ENCODE data around the gene SIGLEC8.

- TF ChIP-seq CTCF (IDR thresholded peaks at IDR 0.05; ENCODE audit: poor library complexity) (peak; percentile 30), EZH2 (IDR thresholded peaks at IDR 0.05; ENCODE audit: borderline replicate concordance) (no peak), EZH2phosphoT487 (IDR thresholded peaks at IDR 0.05; ENCODE audit: low read depth, severe bottlenecking, unreplicated experiment) (no peak)
Observed at GRCh38 chr19:51439021-51439465, 19.2 kb downstream of the SIGLEC8 start.

All from hepatocyte (in vitro differentiated cells).